ENCODE results near the gene CFAP90. TPM values are rescaled to one million over a fixed set of nuclear protein-coding genes. Genes with fewer than 3 reads are reported as not detected.

Gene CFAP90
- total RNA-seq, 2 donors from 2014 or later = not detected

- TF ChIP-seq, protein P1, sequence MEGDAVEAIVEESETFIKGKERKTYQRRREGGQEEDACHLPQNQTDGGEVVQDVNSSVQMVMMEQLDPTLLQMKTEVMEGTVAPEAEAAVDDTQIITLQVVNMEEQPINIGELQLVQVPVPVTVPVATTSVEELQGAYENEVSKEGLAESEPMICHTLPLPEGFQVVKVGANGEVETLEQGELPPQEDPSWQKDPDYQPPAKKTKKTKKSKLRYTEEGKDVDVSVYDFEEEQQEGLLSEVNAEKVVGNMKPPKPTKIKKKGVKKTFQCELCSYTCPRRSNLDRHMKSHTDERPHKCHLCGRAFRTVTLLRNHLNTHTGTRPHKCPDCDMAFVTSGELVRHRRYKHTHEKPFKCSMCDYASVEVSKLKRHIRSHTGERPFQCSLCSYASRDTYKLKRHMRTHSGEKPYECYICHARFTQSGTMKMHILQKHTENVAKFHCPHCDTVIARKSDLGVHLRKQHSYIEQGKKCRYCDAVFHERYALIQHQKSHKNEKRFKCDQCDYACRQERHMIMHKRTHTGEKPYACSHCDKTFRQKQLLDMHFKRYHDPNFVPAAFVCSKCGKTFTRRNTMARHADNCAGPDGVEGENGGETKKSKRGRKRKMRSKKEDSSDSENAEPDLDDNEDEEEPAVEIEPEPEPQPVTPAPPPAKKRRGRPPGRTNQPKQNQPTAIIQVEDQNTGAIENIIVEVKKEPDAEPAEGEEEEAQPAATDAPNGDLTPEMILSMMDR (IDR thresholded peaks at IDR 0.05) = no peak
- ATAC-seq (ENCODE audit: insufficient number of reproducible peaks, low FRiP score, low read depth) = no peak
- no peaks in the 10 kb centered on the region for H3K9me3 ChIP-seq
- no peaks in the 10 kb centered on the region for H3K4me1 ChIP-seq (ENCODE audit: control insufficient read depth in 1 of 2, low read depth in 2 of 2)
- no peaks in the 10 kb centered on the region for H3K36me3 ChIP-seq
- H3K27me3 ChIP-seq (replicated peaks; ENCODE audit: insufficient read depth) = no peaks in the 10 kb centered on the region
- no peak overlapping the region for H3K4me3 ChIP-seq
- H3K27ac ChIP-seq = no peak overlapping the region
- no peak for DNase-seq (ENCODE audit: low spot score)
These were observed 48.9 kb downstream of the CFAP90 start for GRCh38 chr5:7801891-7802614.

- Histone ChIP-seq H3K9me3 (no peaks in the 10 kb centered on the region), H3K36me3 (no peaks in the 10 kb centered on the region), H3K4me1 (ENCODE audit: control insufficient read depth in 1 of 2, low read depth in 2 of 2) (no peaks in the 10 kb centered on the region), H3K27me3 (replicated peaks; ENCODE audit: insufficient read depth) (no peaks in the 10 kb centered on the region), H3K4me3 (no peak overlapping the region), H3K27ac (no peak overlapping the region)
- TF ChIP-seq, protein P1 (IDR thresholded peaks at IDR 0.05) = no peak
- ATAC-seq (ENCODE audit: insufficient number of reproducible peaks, low FRiP score, low read depth) (no peak), DNase-seq (ENCODE audit: low spot score) (no peak)
These were observed 55.6 kb downstream of the CFAP90 start for GRCh38 chr5:7795306-7795705.

DNA sequence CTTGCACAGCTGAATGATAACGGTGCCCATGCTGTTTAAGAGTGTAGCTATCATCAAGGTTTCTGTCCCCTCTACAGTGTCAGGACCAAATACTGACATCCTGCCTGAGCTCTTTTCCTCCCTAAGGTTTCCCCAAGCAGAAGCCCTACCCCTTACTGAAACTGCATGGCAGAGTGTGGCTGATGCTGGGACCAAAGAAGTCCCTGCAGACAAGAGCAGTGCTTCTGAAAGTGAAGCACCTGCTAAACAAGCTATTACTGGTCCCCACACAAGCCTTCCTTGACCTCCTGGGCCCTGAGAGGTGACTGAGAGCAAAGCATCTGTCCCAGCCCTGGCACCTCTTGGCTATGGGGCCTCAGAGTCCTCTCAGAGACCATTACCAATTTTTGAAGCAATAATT lies 56.1 kb downstream of the CFAP90 start:
- Histone ChIP-seq H3K9me3 (no peaks in the 10 kb centered on the region), H3K27ac (no peak overlapping the region), H3K4me3 (no peak overlapping the region), H3K27me3 (replicated peaks; ENCODE audit: insufficient read depth) (no peaks in the 10 kb centered on the region), H3K36me3 (no peaks in the 10 kb centered on the region), H3K4me1 (ENCODE audit: control insufficient read depth in 1 of 2, low read depth in 2 of 2) (no peaks in the 10 kb centered on the region)
- ATAC-seq (ENCODE audit: insufficient number of reproducible peaks, low FRiP score, low read depth) (no peak), DNase-seq (ENCODE audit: low spot score) (no peak)
- TF ChIP-seq, protein P1 (IDR thresholded peaks at IDR 0.05) = no peak

DNA sequence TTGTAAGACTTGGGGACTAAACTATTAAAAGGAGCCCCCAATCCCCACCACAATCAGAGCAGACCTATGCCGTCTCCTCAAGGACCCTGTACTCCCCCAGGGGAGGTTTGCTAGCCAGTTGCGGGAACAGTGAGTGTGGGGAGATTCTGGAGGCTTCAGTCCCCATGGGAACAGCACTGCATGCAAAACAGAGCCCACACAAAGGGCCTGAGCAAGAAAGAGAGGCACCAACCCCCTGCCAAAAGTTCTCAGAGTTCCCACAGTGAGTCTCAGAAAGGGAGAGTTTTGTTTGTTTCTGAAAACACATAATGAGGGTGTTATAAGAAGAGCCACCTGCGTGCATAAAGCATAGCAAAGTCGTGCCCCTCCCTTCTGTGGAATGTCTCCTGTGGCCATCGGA lies 56.6 kb downstream of the CFAP90 start:
- Histone ChIP-seq H3K36me3 (no peaks in the 10 kb centered on the region), H3K9me3 (no peaks in the 10 kb centered on the region), H3K4me3 (no peak overlapping the region), H3K4me1 (ENCODE audit: control insufficient read depth in 1 of 2, low read depth in 2 of 2) (no peaks in the 10 kb centered on the region), H3K27me3 (replicated peaks; ENCODE audit: insufficient read depth) (no peaks in the 10 kb centered on the region), H3K27ac (no peak overlapping the region)
- no peak for ATAC-seq (ENCODE audit: insufficient number of reproducible peaks, low FRiP score, low read depth)
- DNase-seq (ENCODE audit: low spot score) = no peak
- TF ChIP-seq, protein P1 (IDR thresholded peaks at IDR 0.05) = no peak

DNA sequence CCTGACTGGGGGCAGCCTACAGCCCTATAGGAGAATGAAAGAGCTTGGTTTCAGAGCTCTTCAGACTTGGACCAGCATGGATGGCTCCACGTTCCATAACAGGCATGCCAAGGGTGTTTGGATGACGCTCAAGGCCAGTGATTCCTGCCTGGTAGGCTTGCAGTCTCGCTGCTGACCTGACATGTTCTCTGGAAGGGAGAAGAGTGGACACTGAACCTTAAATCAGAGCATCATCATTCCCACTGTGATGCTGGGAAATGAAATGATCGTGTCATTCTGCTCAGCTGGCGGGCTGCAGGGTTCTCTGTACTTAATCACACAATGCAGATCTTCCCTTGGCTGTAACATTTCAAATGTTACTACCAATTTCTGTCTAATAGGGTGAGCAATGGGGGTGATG lies 57.0 kb downstream of the CFAP90 start:
- Histone ChIP-seq H3K27me3 (replicated peaks; ENCODE audit: insufficient read depth) (no peaks in the 10 kb centered on the region), H3K27ac (no peak overlapping the region), H3K36me3 (no peaks in the 10 kb centered on the region), H3K9me3 (no peaks in the 10 kb centered on the region), H3K4me1 (ENCODE audit: control insufficient read depth in 1 of 2, low read depth in 2 of 2) (no peaks in the 10 kb centered on the region), H3K4me3 (no peak overlapping the region)
- DNase-seq (ENCODE audit: low spot score) (no peak), ATAC-seq (ENCODE audit: insufficient number of reproducible peaks, low FRiP score, low read depth) (no peak)
- TF ChIP-seq, protein P1 (IDR thresholded peaks at IDR 0.05) = no peak

All from thoracic aorta (tissue), 2 donors.